ENCODE measurements around the gene SLC7A7. TPM values are rescaled to one million over a fixed set of nuclear protein-coding genes. Genes with fewer than 3 reads are reported as not detected.

The SLC7A7 gene
- total RNA-seq, 6 donors from 2014 or later, result 55.0 to 120 (median 99.1) TPM

GRCh38 chr14:22850944-22851764 lies 35.9 kb upstream of the SLC7A7 start:
- 48 to 58% methylated on average over 6 to 9 of the region's 9 CpGs for WGBS, 2 donors
- Histone ChIP-seq H3K36me3 (peaks cover 0 to 11% (median 2%) of the 10 kb centered on the region in 4 donors), H3K9me3 (no peaks in the 10 kb centered on the region), H3K4me3 (no peak overlapping the region), H3K27me3 (no peaks in the 10 kb centered on the region), H3K27ac (peak overlapping the region; percentile 72 to 77 (median 74)), H3K4me1 (peaks cover 25 to 47% (median 42%) of the 10 kb centered on the region in 4 donors)
- peak in 1 of 2 donors; percentile 11 for TF ChIP-seq POLR2AphosphoS5 (IDR thresholded peaks at IDR 0.05)
- TF ChIP-seq, protein P1, sequence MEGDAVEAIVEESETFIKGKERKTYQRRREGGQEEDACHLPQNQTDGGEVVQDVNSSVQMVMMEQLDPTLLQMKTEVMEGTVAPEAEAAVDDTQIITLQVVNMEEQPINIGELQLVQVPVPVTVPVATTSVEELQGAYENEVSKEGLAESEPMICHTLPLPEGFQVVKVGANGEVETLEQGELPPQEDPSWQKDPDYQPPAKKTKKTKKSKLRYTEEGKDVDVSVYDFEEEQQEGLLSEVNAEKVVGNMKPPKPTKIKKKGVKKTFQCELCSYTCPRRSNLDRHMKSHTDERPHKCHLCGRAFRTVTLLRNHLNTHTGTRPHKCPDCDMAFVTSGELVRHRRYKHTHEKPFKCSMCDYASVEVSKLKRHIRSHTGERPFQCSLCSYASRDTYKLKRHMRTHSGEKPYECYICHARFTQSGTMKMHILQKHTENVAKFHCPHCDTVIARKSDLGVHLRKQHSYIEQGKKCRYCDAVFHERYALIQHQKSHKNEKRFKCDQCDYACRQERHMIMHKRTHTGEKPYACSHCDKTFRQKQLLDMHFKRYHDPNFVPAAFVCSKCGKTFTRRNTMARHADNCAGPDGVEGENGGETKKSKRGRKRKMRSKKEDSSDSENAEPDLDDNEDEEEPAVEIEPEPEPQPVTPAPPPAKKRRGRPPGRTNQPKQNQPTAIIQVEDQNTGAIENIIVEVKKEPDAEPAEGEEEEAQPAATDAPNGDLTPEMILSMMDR (IDR thresholded peaks at IDR 0.05), result no peak
- TF ChIP-seq EP300 (IDR thresholded peaks at IDR 0.05), result no peak
- peak in 1 of 4 donors; percentile 29 for TF ChIP-seq POLR2A (IDR thresholded peaks at IDR 0.05)
- ATAC-seq (ENCODE audit: low FRiP score in 2 of 2) (peak; percentile 29 to 63), DNase-seq (peak; percentile 46 to 82)

DNA sequence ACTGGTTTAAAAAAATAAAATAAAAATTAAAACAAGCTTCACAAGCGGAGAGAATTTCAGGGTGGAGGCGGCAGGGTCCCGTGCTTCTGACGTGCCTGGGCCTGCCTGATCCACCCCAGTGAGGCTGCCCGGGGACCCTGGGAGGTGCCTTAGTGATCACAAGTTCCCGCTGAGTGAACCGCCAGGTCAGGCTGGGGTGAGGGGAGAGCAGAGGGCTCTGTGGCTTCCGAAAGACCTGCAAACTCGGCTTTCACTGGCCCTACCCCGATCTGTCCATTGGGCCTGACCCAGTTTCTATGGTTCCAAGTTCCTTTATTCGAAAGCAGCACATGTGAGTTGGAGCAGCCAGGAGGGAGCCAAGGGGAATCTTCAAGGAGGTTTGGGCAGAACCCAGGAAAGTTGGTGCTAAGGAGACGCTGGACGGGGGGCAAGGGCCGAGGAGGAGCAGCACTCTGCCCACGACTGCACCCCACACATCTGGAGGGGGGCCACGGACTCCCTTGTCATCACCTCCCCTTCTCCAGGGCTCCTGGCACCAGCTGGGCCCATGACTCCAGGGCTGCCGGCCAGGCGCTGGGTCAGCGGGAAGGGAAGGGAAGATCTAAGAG lies 34.1 kb upstream of the SLC7A7 start:
- WGBS, 2 donors, result 57 to 82% methylated on average over 16 to 19 of the region's 19 CpGs
- H3K4me3 ChIP-seq, result no peak overlapping the region
- H3K4me1 ChIP-seq, result peaks cover 25 to 54% (median 45%) of the 10 kb centered on the region in 4 donors
- no peaks in the 10 kb centered on the region for H3K9me3 ChIP-seq
- H3K27ac ChIP-seq, result peak overlapping the region; percentile 72 to 82 (median 76)
- TF ChIP-seq, protein P1 (IDR thresholded peaks at IDR 0.05), result no peak
- TF ChIP-seq POLR2AphosphoS5 (IDR thresholded peaks at IDR 0.05) (peak in 1 of 2 donors; percentile 20), POLR2A (IDR thresholded peaks at IDR 0.05) (no peak), EP300 (IDR thresholded peaks at IDR 0.05) (no peak)
- peaks cover 17 to 29% (median 20%) of the 10 kb centered on the region in 4 donors for H3K36me3 ChIP-seq
- ATAC-seq (ENCODE audit: low FRiP score in 2 of 2) (peak in 1 of 2 donors; percentile 36), DNase-seq (peak in 1 of 2 donors; percentile 89)
- no peaks in the 10 kb centered on the region for H3K27me3 ChIP-seq

- peaks cover 25 to 54% (median 45%) of the 10 kb centered on the region in 4 donors for H3K4me1 ChIP-seq
- WGBS, 2 donors, result 16 to 30% methylated on average over 10 to 12 of the region's 12 CpGs
- H3K27ac ChIP-seq, result peak overlapping the region; percentile 72 to 82 (median 78)
These were observed 33.3 kb upstream of the SLC7A7 start for GRCh38 chr14:22848351-22849164.

More at GRCh38 chr14:22848351-22849164, 33.3 kb upstream of the SLC7A7 start:
- ATAC-seq (ENCODE audit: low FRiP score in 2 of 2), result peak; percentile 15 to 60
- peak in 1 of 2 donors; percentile 78 for DNase-seq
- H3K36me3 ChIP-seq, result peaks cover 23 to 37% (median 28%) of the 10 kb centered on the region in 4 donors
- no peaks in the 10 kb centered on the region for H3K9me3 ChIP-seq
- TF ChIP-seq POLR2AphosphoS5 (IDR thresholded peaks at IDR 0.05), result no peak
- TF ChIP-seq EP300 (IDR thresholded peaks at IDR 0.05), result no peak
- TF ChIP-seq POLR2A (IDR thresholded peaks at IDR 0.05), result no peak
- TF ChIP-seq, protein P1 (IDR thresholded peaks at IDR 0.05), result no peak
- H3K4me3 ChIP-seq, result peak overlapping the region in 1 of 4 donors; percentile 7
- no peaks in the 10 kb centered on the region for H3K27me3 ChIP-seq

Data from upper lobe of left lung (tissue), 6 donors.